Epithelial cell of esophagus (primary cell): Measurements from ENCODE around the gene EXOSC3.

ENCODE experiments used
- DNase-seq: peaks from one replicate; pipeline ENCODE4 v3.0.0; 2010; ENCODE audit warnings: low read depth
- H3K4me3 ChIP-seq: 2 replicates; pipeline ENCODE4 v1.5.1; 2011; ENCODE audit warnings: mild to moderate bottlenecking, low read length, control low read depth
- CTCF ChIP-seq: IDR thresholded peaks from 2 replicates; pipeline ENCODE4 v1.5.1; 2011; ENCODE audit warnings: low read depth, mild to moderate bottlenecking, low read length, control low read depth, inconsistent platforms; ENCODE audit not compliant: insufficient read depth; ENCODE audit errors: missing control alignments

Gene EXOSC3

GRCh38 chr9:37730256-37730655, 54.6 kb downstream of the EXOSC3 start:
- TF ChIP-seq CTCF = no peak
- peak; percentile 36 for DNase-seq
- H3K4me3 ChIP-seq = no peak overlapping the region
